ENCODE data around the gene CES5A.

DNA sequence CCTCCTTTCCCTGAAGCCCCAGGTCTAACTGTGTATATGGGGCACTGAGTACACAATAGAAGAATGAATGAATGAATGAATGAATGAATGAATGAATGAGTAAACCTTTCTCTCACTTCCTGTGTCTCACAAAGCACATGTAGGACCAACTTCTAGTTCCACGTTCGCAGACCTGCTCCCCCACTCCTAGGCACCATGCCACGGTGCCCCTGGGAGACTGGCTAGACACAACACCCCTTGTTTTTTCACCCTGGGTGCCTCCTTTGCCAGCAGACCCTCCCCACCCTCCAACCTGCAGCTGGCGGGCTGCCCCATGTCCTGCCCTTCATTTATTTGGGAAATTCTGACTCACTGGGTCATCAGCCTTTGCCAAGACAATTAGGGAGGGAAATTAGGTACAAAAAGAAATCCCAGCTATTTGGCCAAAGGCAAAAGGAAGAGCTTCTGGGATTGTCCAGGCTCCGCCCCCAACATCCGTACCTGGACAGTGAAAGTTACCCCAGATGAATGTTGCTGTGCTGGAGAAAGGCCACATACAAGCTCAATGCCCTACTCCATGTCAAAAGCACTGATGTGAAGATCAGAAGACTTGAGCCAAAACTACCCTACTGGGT, 50.0 kb downstream of the CES5A start:
- TF ChIP-seq CTCF (IDR thresholded peaks at IDR 0.05) = no peak
- no peak for TF ChIP-seq POLR2A (IDR thresholded peaks at IDR 0.05)
